GM23248 (cell line): ENCODE results near the gene ULK3.

Experiments
- EZH2 ChIP-seq: fragments of 200-600 bp; sonication (generic); IDR thresholded peaks from 2 replicates; pipeline ENCODE4 v1.6.1; 2018; ENCODE audit warnings: antibody characterized with exemption, mild to moderate bottlenecking; ENCODE audit not compliant: insufficient read depth, poor library complexity, severe bottlenecking
- EZH2phosphoT487 ChIP-seq: fragments of 200-600 bp; sonication (generic); IDR thresholded peaks from 2 replicates; pipeline ENCODE4 v1.6.1; 2018; ENCODE audit warnings: antibody characterized with exemption, moderate library complexity, mild to moderate bottlenecking, low read depth; ENCODE audit not compliant: insufficient read depth

GRCh38 chr15:74858369-74858740, 15.4 kb upstream of the ULK3 start:
- TF ChIP-seq EZH2 (no peak), EZH2phosphoT487 (no peak)
